Mesenchymal stem cell (in vitro differentiated cells and primary cell): ENCODE data around the gene PLEKHJ1. TPM values are rescaled to one million over a fixed set of nuclear protein-coding genes. Genes with fewer than 3 reads are reported as not detected.

Experiments
- DNase-seq: peaks from one replicate; pipeline ENCODE4 v3.0.0-alpha.2; 2013
- H2AFZ ChIP-seq: one replicate; pipeline ENCODE4 v1.6.1; 2013; ENCODE audit warnings: low read depth, mild to moderate bottlenecking, control low read depth, inconsistent platforms, low read length, moderate library complexity
- H2AK5ac ChIP-seq: 2 replicates; pipeline ENCODE4 v1.6.1; 2013; ENCODE audit warnings: low read length, moderate library complexity, mild to moderate bottlenecking, inconsistent platforms; ENCODE audit not compliant: severe bottlenecking
- H2BK120ac ChIP-seq: one replicate; pipeline ENCODE4 v1.6.1; 2013; ENCODE audit warnings: low read depth, mild to moderate bottlenecking, inconsistent platforms, low read length, moderate library complexity
- H2BK12ac ChIP-seq, 2 experiments: one replicate each; pipeline ENCODE4 v1.6.1; 2013; ENCODE audit warnings: inconsistent platforms in 2 of 2, low read length in 2 of 2, mild to moderate bottlenecking in 2 of 2, moderate library complexity in 2 of 2, control low read depth in 1 of 2
- H2BK15ac ChIP-seq: one replicate; pipeline ENCODE4 v1.6.1; 2013; ENCODE audit warnings: mild to moderate bottlenecking, low read depth, inconsistent platforms; ENCODE audit not compliant: poor library complexity, severe bottlenecking
- H2BK5ac ChIP-seq: 2 replicates; pipeline ENCODE4 v1.6.1; 2013; ENCODE audit warnings: low read depth, mild to moderate bottlenecking, low read length, control low read depth, inconsistent platforms; ENCODE audit not compliant: poor library complexity, severe bottlenecking
- H3K14ac ChIP-seq, 2 experiments: one replicate each; pipeline ENCODE4 v1.6.1; 2013; ENCODE audit warnings: inconsistent platforms in 2 of 2, low read length in 2 of 2, control low read depth in 1 of 2, mild to moderate bottlenecking in 1 of 2, moderate library complexity in 1 of 2
- H3K18ac ChIP-seq, 2 experiments: one replicate each; pipeline ENCODE4 v1.6.1; 2013; ENCODE audit warnings: inconsistent platforms in 2 of 2, low read length in 2 of 2, control low read depth in 1 of 2, low read depth in 1 of 2, mild to moderate bottlenecking in 1 of 2
- H3K23ac ChIP-seq, 2 experiments: one replicate each; pipeline ENCODE4 v1.6.1; 2013; ENCODE audit warnings: inconsistent platforms in 2 of 2, low read length in 2 of 2, mild to moderate bottlenecking in 2 of 2, moderate library complexity in 2 of 2, control low read depth in 1 of 2
- H3K27ac ChIP-seq: 2 replicates; pipeline ENCODE4 v1.5.1; 2013; ENCODE audit warnings: mild to moderate bottlenecking, moderate library complexity, low read length, control low read depth, inconsistent platforms; ENCODE audit not compliant: poor library complexity, severe bottlenecking
- H3K27me3 ChIP-seq, 2 experiments: 2 replicates each; pipeline versions ENCODE4 v1.6.1 to v1.7.0; 2013; ENCODE audit warnings: low read length in 2 of 2, mild to moderate bottlenecking in 2 of 2, moderate library complexity in 2 of 2, control low read depth in 1 of 2, inconsistent platforms in 1 of 2; ENCODE audit not compliant: control insufficient read depth in 1 of 2, insufficient read depth in 1 of 2
- H3K36me3 ChIP-seq, 2 experiments: 2 replicates each; pipeline versions ENCODE4 v1.6.1 to v1.7.0; 2013; ENCODE audit warnings: low read length in 2 of 2, control low read depth in 1 of 2, inconsistent platforms in 1 of 2, low read depth in 1 of 2, mild to moderate bottlenecking in 1 of 2; ENCODE audit not compliant: insufficient read depth in 2 of 2, control insufficient read depth in 1 of 2
- H3K4ac ChIP-seq, 2 experiments: one replicate each; pipeline ENCODE4 v1.6.1; 2013; ENCODE audit warnings: inconsistent platforms in 2 of 2, low read length in 2 of 2, mild to moderate bottlenecking in 2 of 2, moderate library complexity in 2 of 2, control low read depth in 1 of 2, low read depth in 1 of 2
- H3K4me1 ChIP-seq: 2 replicates; pipeline ENCODE4 v1.6.1; 2013; ENCODE audit warnings: low read depth, low read length, control low read depth; ENCODE audit not compliant: control insufficient read depth, insufficient read depth
- H3K4me2 ChIP-seq: 2 replicates; pipeline ENCODE4 v1.6.1; 2013; ENCODE audit warnings: low read length, mild to moderate bottlenecking, inconsistent platforms; ENCODE audit not compliant: poor library complexity, severe bottlenecking
- H3K4me3 ChIP-seq, 2 experiments: 2 replicates each; pipeline versions ENCODE4 v1.5.1 to v1.7.0; 2013; ENCODE audit warnings: low read length in 2 of 2, mild to moderate bottlenecking in 2 of 2, control low read depth in 1 of 2, low read depth in 1 of 2; ENCODE audit not compliant: insufficient read depth in 1 of 2
- H3K79me1 ChIP-seq: replicated peaks from 2 replicates; pipeline ENCODE4 v1.6.1; 2013; ENCODE audit warnings: mild to moderate bottlenecking, control low read depth, low read length, inconsistent platforms; ENCODE audit not compliant: poor library complexity, severe bottlenecking
- H3K9ac ChIP-seq: 2 replicates; pipeline ENCODE4 v1.7.0; 2013; ENCODE audit warnings: mild to moderate bottlenecking, low read length, moderate library complexity
- H3K9me3 ChIP-seq: 2 replicates; pipeline ENCODE4 v1.7.0; 2013; ENCODE audit warnings: mild to moderate bottlenecking, low read length; ENCODE audit not compliant: control insufficient read depth
- H4K8ac ChIP-seq: one replicate; pipeline ENCODE4 v1.6.1; 2013; ENCODE audit warnings: inconsistent platforms, mild to moderate bottlenecking, low read length, moderate library complexity
- H4K91ac ChIP-seq: one replicate; pipeline ENCODE4 v1.6.1; 2013; ENCODE audit warnings: mild to moderate bottlenecking, low read length, inconsistent platforms
- WGBS: methylation state at CpG from one replicate; pipeline ENCODE4 v1.1.7; 2013; ENCODE audit warnings: mixed read lengths; 5-methylcytosine and 5-hydroxymethylcytosine counted together
- polyA plus RNA-seq, 2 experiments: library from polyadenylated mRNA; stranded (reverse); fragments of 200-250 nt; gene quantifications; one replicate each; pipeline ENCODE4 v1.2.3, GENCODE V29; 2013

Gene PLEKHJ1, protein sequence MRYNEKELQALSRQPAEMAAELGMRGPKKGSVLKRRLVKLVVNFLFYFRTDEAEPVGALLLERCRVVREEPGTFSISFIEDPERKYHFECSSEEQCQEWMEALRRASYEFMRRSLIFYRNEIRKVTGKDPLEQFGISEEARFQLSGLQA
- polyA plus RNA-seq (2013, experiment 1 of 2): 53.7 TPM
- polyA plus RNA-seq (2013, experiment 2 of 2): 52.9 TPM

DNA sequence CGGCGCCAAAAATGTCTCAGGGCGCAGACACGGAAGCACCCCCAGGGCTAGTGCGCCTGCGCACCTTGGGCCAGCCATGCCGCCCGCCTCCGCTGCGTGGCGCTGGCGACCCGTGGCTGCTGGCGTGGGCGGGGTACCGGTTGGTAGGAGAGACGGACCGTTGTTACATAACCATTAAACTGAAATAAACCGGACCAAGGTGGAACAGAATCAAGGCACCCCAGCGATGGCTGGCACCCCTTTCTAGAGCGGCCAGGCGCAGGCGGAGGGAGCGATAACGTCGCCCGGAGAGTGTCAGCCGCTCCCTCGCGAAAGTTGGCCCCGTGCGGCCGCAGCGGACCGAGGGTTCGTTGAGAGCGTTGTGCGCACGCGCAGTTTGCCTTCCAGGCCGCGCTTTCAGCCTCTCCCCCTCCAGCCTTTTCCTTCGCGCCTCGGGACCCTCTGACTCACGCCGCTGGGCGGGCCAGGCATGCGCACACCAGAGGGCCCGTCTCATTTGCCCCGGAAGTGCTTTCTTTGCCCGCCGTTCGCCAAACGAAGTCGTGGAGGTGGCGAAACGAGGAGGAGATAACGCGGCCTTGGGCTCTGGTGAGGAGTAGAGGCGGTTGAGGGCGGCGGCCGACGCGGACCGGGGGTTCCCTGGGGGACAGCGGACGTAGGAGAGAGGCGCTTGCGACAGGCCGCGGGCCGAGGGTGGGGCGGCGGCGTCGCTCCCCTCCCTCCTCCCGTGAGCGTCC, at the start of gene PLEKHJ1, which contains the start of gene SF3A2:
Gene PLEKHJ1, minus strand, starts transcription at position 16 of the 737 bp plus-strand sequence. CDS start 81 bp downstream, outside the sequence.
Gene SF3A2, plus strand, starts transcription at position 511 of the 737 bp plus-strand sequence. CDS start 6,595 bp downstream, outside the sequence.
- Histone ChIP-seq H2BK12ac (peak within 1 kb of the TSS in 1 of 2 experiments; percentile 17), H2BK120ac (peak within 1 kb of the TSS; percentile 87), H3K27me3 (no peaks in the 10 kb centered on the region), H4K91ac (peak within 1 kb of the TSS; percentile 98), H3K4ac (peak within 1 kb of the TSS; percentile 73 to 83), H3K4me2 (peak within 1 kb of the TSS; percentile 93), H3K14ac (peak within 1 kb of the TSS; percentile 76 to 87), H3K9me3 (no peaks in the 10 kb centered on the region), H3K4me1 (peaks cover 57% of the 10 kb centered on the region), H2BK5ac (peak within 1 kb of the TSS; percentile 91), H3K27ac (peak within 1 kb of the TSS; percentile 88), H3K79me1 (no peaks in the 10 kb centered on the region), H3K18ac (peak within 1 kb of the TSS; percentile 95 to 98), H2AFZ (peak within 1 kb of the TSS; percentile 72), H3K36me3 (peaks cover 32 to 50% of the 10 kb centered on the region in 2 experiments), H3K4me3 (peak within 1 kb of the TSS; percentile 86 to 92), H2BK15ac (peak within 1 kb of the TSS; percentile 100), H3K23ac (peak within 1 kb of the TSS in 1 of 2 experiments; percentile 96), H2AK5ac (peak within 1 kb of the TSS; percentile 70), H3K9ac (peak within 1 kb of the TSS; percentile 98), H4K8ac (peak within 1 kb of the TSS; percentile 98)
- WGBS: 0% methylated on average over 77 of the region's 80 CpGs
- DNase-seq: peak; percentile 98

DNA sequence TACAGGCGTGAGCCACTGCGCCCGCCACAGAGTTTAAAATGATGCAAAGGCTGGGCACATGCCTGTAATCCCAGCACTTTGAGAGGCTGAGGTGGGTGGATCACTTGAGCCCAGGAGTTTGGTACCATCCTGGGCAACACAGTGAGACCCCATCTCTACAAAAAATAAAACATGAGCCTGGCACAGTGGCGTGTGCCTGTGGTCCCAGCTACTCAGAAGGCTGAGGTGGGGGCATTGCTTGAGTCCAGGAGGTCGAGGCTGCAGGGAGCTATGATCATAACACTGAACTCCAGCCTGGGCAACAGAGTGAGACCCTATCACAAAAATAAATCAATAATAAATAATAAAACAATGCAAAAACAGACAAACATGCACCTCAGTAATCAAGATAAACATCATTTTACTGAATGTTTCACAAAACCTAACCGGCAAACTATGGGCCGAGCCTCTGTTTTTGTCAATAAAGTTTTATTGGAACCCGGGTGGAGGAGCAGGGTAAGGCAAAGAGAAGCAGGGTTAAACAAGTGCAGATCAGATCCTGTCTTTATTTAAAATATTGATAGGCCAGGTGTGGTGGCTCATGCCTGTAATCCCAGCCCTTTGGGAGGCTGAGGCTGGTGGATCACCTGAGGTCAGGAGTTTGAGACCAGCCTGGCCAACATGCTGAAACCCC, 47.8 kb upstream of the PLEKHJ1 start:
- no peak overlapping the region for H2BK120ac ChIP-seq
- H3K4me1 ChIP-seq: peaks cover 20% of the 10 kb centered on the region
- no peak overlapping the region for H3K4ac ChIP-seq
- peaks cover 23 to 32% of the 10 kb centered on the region in 2 experiments for H3K27me3 ChIP-seq
- no peak overlapping the region for H4K91ac ChIP-seq
- no peak overlapping the region for H3K23ac ChIP-seq
- no peak overlapping the region for H2AK5ac ChIP-seq
- no peak overlapping the region for H3K14ac ChIP-seq
- WGBS: 96% methylated on average over 8 of the region's 8 CpGs
- no peak overlapping the region for H3K27ac ChIP-seq
- no peak overlapping the region for H4K8ac ChIP-seq
- no peak overlapping the region for H2BK12ac ChIP-seq
- no peak overlapping the region for H2BK5ac ChIP-seq
- H3K9ac ChIP-seq: no peak overlapping the region
- no peak overlapping the region for H3K4me2 ChIP-seq
- no peak overlapping the region for H3K4me3 ChIP-seq
- H2BK15ac ChIP-seq: no peak overlapping the region
- DNase-seq: no peak
- no peak overlapping the region for H3K18ac ChIP-seq
- peaks cover 3% of the 10 kb centered on the region for H3K79me1 ChIP-seq
- no peaks in the 10 kb centered on the region for H3K9me3 ChIP-seq
- H3K36me3 ChIP-seq: peaks cover 0 to 3% of the 10 kb centered on the region in 2 experiments
- no peak overlapping the region for H2AFZ ChIP-seq

DNA sequence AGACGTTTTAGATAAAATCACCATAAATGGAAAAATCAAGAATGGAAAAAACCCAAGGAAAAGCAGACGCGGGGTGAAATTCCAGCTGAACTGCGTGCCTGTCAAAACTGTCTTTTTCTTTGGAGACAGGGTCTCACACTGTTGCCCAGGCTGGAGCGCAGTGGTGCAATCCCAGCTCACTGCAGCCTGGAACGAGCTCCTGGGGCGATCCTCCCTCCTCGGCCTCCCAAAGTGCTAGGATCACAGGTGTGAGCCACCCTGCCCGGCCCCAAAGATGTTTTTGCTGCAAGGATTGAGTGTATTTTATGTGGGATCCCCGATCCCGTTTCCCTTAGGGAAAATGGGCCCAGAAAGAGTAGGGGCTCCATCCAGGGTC, 46.7 kb upstream of the PLEKHJ1 start:
- Histone ChIP-seq H3K9ac (peak overlapping the region; percentile 29), H3K27me3 (peaks cover 16 to 21% of the 10 kb centered on the region in 2 experiments), H3K4me3 (no peak overlapping the region), H3K4ac (no peak overlapping the region), H2BK15ac (peak overlapping the region; percentile 91), H2BK12ac (no peak overlapping the region), H2BK120ac (peak overlapping the region; percentile 29), H3K27ac (no peak overlapping the region), H4K8ac (peak overlapping the region; percentile 41), H2AFZ (no peak overlapping the region), H3K36me3 (peaks cover 0 to 8% of the 10 kb centered on the region in 2 experiments), H3K4me1 (peaks cover 26% of the 10 kb centered on the region), H2AK5ac (no peak overlapping the region), H3K9me3 (no peaks in the 10 kb centered on the region), H3K23ac (no peak overlapping the region), H3K14ac (no peak overlapping the region), H4K91ac (no peak overlapping the region), H3K18ac (no peak overlapping the region), H3K79me1 (peaks cover 10% of the 10 kb centered on the region), H2BK5ac (no peak overlapping the region), H3K4me2 (no peak overlapping the region)
- no peak for DNase-seq
- 79% methylated on average over 11 of the region's 11 CpGs for WGBS
